Measurements from ENCODE around the gene RAB15. TPM values are rescaled to one million over a fixed set of nuclear protein-coding genes. Genes with fewer than 3 reads are reported as not detected.
A peak's percentile ranks its signal among the peaks of the same experiment; 100 is the strongest.

The RAB15 gene
- total RNA-seq, 2 donors from 2014 or later: 6.5 to 7.0 TPM

DNA sequence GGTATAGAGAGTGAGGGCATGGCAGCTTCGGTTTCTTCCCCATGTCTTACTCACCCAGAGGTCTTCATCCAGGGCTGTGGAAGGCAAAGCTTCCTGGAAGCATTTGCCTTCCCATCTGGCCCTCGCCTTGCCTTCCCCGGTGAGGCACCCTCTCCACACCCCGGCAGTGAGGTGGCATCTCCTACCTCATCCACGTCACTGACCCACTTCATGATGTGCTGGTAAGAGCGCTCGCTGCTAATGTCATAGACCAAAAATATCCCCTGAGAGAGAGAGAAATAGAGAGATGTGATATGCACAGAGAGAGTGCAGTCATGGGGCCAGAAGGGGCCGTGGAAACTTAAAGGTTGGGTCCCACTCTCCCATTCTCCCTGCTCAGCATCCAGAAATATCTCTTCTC is 21.2 kb downstream of the RAB15 start:
- peak overlapping the region in 1 of 2 donors; percentile 47 for H3K27ac Mint-ChIP-seq
- ATAC-seq: peak in 1 of 2 donors; percentile 17
- DNase-seq (ENCODE audit: low spot score in 2 of 2): no peak

DNA sequence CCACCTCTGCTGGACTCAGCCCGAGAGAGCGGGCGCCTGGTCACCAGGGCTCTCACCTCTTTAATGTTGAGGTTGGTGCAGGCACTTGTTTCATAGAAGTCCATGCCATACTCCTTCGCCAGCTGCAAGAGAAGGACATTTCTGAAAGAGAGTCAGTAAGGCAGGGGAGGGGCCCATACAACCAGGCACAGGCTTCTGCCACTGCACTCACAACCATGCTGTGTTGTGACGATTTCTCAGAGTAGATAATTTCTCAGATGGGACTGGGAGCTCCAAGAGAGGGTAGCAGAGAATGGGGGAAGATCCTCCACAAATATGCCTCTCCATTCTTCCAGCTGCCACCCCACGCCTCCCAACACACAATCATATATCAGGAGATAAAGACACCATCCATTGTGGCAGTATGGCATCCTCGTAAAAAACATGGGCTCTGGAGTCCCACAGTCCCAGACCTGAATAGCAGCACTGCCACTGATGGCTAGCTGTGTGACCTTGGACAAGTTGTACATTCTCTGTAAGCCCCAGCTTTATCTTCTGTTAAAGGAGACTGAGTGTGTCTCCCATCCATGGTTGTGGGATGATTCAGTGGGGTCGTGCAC is 23.4 kb downstream of the RAB15 start:
- no peaks in the 10 kb centered on the region for H3K9me3 Mint-ChIP-seq
- H3K27ac Mint-ChIP-seq: peak overlapping the region in 1 of 2 donors; percentile 38
- no peak for DNase-seq (ENCODE audit: low spot score in 2 of 2)
- peaks cover 4 to 9% of the 10 kb centered on the region in 2 donors for H3K36me3 Mint-ChIP-seq
- ATAC-seq: no peak

More for the DNA sequence above, 21.2 kb downstream of the RAB15 start:
- Mint-ChIP-seq H3K9me3 (no peaks in the 10 kb centered on the region), H3K36me3 (no peaks in the 10 kb centered on the region)

DNA sequence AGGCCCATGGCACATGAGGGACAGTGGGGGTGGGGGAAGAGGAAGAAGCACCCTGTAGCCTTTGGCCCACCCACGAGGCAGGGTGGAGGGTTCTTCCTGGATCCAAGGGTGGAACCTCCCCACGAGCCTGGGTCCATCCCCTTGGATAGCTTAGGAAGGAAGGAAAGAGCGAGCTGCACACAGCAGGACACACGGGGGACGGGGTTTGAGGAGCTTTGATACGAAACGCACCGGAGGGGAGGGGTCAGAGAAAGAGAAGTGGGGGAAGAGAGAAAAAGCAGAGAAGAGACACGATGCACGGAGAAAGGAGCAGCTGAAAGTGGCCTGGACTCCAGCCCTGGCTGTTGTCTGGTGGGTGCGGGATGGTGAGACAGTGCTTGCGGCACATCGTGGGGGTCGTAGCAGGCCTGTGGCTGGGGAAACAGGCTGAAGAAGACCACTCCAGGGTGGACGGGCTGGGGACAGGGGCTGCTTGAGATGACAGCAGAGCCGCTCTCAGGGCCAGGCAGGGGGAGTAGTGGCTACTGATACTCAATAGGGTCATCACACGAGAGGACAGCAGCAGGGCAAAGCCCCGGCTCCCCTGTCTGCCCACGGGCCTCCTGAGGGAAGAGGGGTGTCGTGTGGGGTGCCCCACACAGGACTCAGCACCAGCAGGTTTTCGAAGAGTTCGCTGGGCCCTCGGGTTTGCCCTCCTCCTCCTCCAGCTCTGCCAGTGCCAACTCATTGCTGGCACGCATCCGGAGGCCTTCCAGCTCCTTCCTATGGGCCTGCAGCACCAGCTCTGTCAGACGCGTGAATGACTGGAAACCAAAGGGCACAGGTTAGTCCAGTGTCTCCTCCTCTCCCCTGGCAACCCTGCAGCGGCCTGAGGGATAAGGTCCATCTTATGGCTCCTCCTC is 24.2 kb downstream of the RAB15 start:
- no peaks in the 10 kb centered on the region for H3K9me3 Mint-ChIP-seq
- H3K36me3 Mint-ChIP-seq: peaks cover 4 to 9% of the 10 kb centered on the region in 2 donors

DNA sequence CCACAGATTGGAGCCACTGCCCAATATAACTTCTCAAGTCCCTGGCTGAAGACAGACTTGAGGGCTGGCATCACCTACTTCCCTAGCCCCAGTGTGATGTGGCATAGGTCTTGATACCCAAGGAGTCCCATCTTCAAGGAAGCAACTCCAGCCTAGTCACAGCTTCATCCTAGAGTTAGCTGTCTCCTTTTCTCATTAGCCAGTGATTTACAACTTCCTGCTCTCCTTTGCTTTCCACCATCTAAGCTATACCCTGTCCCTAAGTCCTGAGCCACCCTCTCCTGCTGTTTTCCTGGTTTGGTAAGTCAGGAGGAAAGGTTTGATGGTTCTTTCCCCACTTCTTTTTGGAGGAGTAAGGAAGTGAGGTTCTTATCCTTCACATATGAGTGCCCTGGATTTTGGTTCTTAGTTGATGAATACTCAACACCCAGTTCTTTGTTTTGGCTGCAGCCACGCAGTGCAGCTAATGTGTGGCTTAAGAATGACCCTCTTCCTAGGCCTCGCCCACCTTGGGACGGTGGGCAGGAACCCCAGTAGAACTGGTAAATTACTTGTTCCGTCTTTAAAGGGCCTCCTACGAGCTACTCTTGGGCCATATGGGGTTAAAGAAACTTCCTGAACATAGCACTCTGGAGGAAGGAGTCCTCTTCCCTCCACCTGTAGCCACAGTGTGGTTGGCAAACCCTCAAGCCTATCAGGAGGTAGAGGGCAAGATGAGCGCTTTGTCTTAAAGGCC is 25.7 kb downstream of the RAB15 start:
- no peak for DNase-seq (ENCODE audit: low spot score in 2 of 2)
- Mint-ChIP-seq H3K9me3 (no peaks in the 10 kb centered on the region), H3K36me3 (peaks cover 4 to 9% of the 10 kb centered on the region in 2 donors), H3K27ac (peak overlapping the region in 1 of 2 donors; percentile 10)
- ATAC-seq: no peak

More for the DNA sequence above, 24.2 kb downstream of the RAB15 start:
- DNase-seq (ENCODE audit: low spot score in 2 of 2) (no peak), ATAC-seq (no peak)
- peak overlapping the region; percentile 10 to 72 for H3K27ac Mint-ChIP-seq

DNA sequence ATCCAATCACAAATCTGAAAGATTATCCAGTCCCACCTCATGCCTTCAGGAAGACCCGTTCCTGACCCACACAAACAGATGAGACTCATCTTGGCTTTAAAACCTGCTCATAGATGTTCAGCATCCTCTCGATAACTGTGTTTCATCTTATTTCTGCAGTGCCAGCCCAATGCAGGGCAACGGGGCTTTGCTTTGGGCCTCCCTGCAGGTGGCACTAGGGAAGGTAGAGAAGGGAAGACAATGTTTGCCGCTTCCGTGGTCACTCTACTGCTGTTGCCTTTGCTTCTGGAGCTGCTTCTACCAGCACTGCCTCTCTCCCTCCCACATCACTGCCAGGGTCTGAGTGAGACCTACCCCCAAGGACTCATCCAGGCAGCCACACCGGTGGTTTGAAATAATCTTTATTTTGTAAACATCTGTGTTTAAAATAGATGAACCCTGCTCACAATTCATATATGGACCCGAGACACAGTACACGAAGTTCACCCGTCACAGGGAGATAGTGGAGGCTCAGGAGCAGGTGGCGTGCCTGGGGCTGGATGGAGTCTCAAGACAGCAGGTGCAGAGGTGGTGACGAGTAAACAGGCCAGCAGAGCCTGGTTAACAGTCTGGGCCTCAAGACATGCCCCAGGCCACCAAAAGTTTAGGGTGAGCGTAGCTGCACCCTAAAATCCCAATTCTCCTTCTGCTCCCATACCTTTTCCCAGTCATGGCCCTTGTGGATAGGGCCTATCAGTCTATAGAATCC is 26.5 kb downstream of the RAB15 start:
- no peak for ATAC-seq

DNA sequence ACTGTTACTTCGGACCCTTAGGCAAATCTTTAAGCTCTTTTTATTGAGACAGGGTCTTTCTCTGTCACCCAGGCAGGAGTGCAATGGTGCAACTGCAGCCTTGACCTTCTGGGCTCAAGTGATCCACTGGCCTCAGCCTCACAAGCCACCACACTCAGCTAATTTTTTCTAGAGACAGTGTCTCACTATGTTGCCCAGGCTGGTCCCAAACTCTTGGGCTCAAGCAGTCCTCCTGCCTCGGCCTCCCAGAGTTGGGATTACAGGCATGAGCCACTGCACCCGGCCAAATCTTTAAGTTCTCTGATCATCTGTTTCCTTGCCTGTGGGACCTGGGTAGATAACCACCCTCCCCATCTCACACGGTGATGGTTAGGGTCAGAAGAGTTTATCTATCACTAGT is 27.3 kb downstream of the RAB15 start:
- DNase-seq (ENCODE audit: low spot score in 2 of 2): no peak
- ATAC-seq: no peak
- peak overlapping the region in 1 of 2 donors; percentile 56 for H3K27ac Mint-ChIP-seq
- H3K36me3 Mint-ChIP-seq: peaks cover 4 to 9% of the 10 kb centered on the region in 2 donors
- no peaks in the 10 kb centered on the region for H3K9me3 Mint-ChIP-seq

More for the DNA sequence above, 26.5 kb downstream of the RAB15 start:
- Mint-ChIP-seq H3K27ac (peak overlapping the region in 1 of 2 donors; percentile 56), H3K9me3 (no peaks in the 10 kb centered on the region), H3K36me3 (peaks cover 4 to 9% of the 10 kb centered on the region in 2 donors)
- DNase-seq (ENCODE audit: low spot score in 2 of 2): no peak

DNA sequence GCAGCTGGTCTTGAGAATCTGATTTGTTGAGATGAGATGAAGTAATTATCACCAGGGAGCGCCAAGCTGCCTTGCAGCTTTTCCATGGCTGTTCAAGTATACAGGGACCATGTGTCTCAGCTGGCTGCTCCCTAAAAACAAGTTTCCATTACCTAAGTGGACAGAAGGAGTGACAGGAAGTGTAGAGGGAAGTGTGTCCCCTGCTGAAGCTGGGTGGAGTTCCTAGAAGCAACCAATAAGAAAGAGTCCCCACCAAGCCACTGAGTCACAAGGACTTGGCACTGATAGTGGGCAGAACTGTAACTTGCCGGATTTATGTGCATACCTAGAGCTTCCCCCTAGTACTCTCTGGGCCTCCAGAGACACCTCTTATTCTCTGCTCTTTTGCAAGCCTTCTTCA is 28.1 kb downstream of the RAB15 start:
- H3K27ac Mint-ChIP-seq: peak overlapping the region in 1 of 2 donors; percentile 84
- DNase-seq (ENCODE audit: low spot score in 2 of 2): no peak
- H3K9me3 Mint-ChIP-seq: no peaks in the 10 kb centered on the region
- ATAC-seq: no peak
- peaks cover 4 to 15% of the 10 kb centered on the region in 2 donors for H3K36me3 Mint-ChIP-seq

DNA sequence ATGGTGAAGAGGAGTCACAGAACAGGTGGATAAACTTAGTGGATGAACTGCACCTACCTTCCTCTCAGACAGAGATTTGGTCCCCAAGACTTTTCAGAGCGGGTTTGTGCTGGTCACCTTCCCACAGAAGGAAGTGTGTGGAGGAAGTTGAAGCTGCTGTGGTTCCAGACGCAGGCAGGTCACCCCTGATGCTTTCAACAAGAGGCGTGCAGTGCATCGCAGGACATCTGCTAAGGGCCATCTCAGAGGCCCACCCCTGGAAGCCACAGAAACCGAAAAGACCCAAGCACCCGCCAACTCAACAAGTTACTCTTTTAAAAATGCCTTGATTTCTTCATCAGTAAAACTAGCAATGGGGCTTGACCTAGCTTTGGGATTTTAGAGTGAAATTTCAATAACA is 28.6 kb downstream of the RAB15 start:
- no peak for ATAC-seq
- no peak for DNase-seq (ENCODE audit: low spot score in 2 of 2)
- Mint-ChIP-seq H3K27ac (peak overlapping the region; percentile 55 to 84), H3K9me3 (no peaks in the 10 kb centered on the region), H3K36me3 (peaks cover 4 to 19% of the 10 kb centered on the region in 2 donors)

DNA sequence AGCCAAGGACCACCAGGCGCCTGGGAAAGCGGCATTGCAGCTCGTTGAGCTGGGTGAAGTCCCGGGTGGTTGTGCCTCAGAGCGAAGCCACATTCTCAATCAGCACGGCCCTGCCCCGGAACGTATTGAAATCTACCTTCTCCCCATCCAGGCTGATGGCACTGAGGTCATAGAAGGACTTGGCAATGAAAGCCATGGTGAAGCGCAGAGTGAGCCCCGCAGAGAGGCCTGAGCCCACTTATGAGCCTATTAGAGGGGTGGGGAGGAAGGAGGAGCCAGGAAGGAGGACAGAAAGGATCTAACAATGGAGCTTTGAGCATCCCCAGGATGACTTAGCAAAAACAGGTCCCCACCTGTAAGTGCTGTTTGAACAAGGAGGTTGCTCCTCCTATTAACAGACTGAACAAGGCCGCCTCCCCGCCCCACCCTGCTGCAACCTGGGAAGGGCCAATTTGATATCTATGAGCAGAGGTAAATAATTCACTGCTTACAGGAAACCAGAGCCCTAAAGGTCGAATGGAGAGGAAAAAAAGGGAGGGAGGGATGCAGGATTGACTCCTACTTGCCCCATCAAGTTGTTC is 29.5 kb downstream of the RAB15 start, which contains the start of gene GPX2:
TSS of gene GPX2 (minus strand) at position 215 of the 581 bp plus-strand sequence. CDS start at position 196, 19 bp downstream.
- Mint-ChIP-seq H3K36me3 (peaks cover 4 to 21% of the 10 kb centered on the region in 2 donors), H3K9me3 (no peaks in the 10 kb centered on the region), H3K27ac (peak within 1 kb of the TSS; percentile 55 to 75)
- ATAC-seq: no peak
- DNase-seq (ENCODE audit: low spot score in 2 of 2): no peak

DNA sequence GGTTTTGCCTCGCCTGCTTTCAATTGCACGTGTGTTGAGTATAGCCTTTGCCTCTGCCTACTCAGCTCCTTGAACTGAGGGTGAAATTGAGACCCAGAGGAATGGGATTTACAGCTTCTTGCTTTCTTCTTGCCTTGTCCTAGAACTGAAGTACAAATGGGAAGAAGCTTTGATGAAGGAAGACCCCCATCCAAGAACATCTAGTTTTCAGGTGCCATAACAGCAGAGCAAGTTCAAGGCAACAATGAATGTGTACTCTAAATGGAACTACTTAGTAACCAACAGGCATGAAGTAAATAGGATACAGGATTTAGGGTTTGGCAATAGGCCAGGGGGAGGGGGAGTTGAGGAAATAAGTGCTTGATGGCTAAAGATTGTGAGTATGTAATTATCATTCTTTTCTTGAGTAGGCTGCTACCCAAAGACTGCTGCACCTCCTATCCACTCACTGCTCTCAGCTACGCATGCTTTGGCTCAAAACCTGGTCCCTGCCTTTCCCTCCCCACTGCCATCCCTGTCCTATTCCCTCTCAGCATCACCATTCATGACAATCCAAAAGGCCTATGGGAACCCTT is 31.7 kb downstream of the RAB15 start:
- peaks cover 3 to 25% of the 10 kb centered on the region in 2 donors for H3K36me3 Mint-ChIP-seq
- no peaks in the 10 kb centered on the region for H3K9me3 Mint-ChIP-seq
- H3K27ac Mint-ChIP-seq: peak overlapping the region in 1 of 2 donors; percentile 30
- DNase-seq (ENCODE audit: low spot score in 2 of 2): no peak
- no peak for ATAC-seq

DNA sequence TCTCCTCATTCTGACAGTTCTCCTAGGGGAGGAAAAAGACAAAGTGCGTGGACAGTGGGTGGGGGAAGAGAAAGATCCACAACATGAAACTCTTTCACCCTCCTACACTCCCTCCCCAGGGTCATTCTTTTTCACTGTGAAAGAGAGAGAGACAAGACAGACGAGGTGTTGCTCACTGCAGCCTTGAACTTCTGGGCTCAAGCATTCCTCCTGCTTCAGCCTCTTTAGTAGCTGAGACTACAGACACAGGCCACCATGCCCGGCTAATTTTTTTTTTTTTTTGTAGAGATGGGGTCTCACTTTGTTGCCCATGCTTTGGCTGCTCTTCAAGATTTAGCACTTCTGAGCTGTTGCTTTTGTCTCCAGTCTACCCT is 32.3 kb downstream of the RAB15 start:
- DNase-seq (ENCODE audit: low spot score in 2 of 2): no peak
- H3K36me3 Mint-ChIP-seq: peaks cover 0 to 21% of the 10 kb centered on the region in 2 donors
- peak overlapping the region in 1 of 2 donors; percentile 30 for H3K27ac Mint-ChIP-seq
- no peak for ATAC-seq
- H3K9me3 Mint-ChIP-seq: no peaks in the 10 kb centered on the region

DNA sequence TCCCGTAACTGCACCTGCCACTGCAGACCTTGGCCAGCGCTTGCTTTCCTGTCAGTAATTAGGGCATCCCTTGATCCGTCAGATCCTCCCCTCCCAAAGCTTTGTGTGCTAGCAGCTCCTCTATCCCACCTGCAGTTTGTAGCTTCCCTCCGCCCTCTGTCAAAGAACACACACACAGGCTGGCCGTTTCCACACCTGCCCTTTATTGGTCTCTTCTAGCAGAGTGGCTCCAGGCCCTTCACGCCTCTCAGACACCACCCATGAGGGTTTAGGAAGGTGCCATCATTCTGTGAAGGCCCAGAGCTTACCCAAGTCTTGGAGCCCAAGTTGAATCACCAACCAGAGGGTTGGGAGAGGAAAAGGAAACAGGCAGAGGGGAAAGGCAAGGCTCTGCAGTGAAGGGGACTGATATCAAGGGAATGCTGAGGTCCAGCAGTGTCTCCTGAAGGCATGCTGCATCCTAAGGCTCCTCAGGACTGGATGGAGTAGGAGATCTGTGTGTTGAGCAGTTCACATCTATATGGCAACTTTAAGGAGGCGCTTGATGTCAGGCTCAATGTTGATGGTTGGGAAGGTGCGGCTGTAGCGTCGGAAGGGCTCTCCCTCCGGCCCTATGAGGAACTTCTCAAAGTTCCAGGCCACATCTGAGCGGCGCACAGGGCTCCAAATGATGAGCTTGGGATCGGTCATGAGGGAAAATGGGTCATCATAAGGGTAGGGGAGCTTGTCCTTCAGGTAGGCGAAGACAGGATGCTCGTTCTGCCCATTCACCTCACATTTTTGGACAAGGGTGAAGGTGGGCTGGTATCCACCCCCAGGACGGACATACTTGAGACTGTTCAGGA is 32.9 kb downstream of the RAB15 start:
- peaks cover 0 to 27% of the 10 kb centered on the region in 2 donors for H3K36me3 Mint-ChIP-seq
- no peak for DNase-seq (ENCODE audit: low spot score in 2 of 2)
- no peak for ATAC-seq
- no peaks in the 10 kb centered on the region for H3K9me3 Mint-ChIP-seq
- peak overlapping the region; percentile 1 to 95 for H3K27ac Mint-ChIP-seq

DNA sequence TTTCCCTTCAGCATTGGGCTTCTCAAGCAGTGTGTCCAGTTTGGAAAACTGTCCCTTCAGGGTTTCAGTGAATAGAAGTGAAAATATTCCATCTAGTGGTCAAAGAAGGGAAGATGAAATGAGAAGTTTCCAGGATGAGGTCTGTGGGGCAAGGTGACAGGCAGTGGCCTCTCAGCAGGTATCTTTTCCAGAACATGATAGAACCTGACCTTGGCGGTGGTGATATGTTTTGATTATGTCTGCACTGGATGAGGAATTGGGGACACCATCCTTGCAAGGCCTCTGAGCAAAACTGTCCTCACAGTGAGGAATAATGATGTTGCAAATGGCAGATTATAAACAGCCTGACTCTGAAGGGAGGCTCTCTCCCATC is 34.3 kb downstream of the RAB15 start:
- Mint-ChIP-seq H3K27ac (peak overlapping the region in 1 of 2 donors; percentile 66), H3K36me3 (peaks cover 0 to 30% of the 10 kb centered on the region in 2 donors), H3K9me3 (no peaks in the 10 kb centered on the region)
- no peak for ATAC-seq
- no peak for DNase-seq (ENCODE audit: low spot score in 2 of 2)

DNA sequence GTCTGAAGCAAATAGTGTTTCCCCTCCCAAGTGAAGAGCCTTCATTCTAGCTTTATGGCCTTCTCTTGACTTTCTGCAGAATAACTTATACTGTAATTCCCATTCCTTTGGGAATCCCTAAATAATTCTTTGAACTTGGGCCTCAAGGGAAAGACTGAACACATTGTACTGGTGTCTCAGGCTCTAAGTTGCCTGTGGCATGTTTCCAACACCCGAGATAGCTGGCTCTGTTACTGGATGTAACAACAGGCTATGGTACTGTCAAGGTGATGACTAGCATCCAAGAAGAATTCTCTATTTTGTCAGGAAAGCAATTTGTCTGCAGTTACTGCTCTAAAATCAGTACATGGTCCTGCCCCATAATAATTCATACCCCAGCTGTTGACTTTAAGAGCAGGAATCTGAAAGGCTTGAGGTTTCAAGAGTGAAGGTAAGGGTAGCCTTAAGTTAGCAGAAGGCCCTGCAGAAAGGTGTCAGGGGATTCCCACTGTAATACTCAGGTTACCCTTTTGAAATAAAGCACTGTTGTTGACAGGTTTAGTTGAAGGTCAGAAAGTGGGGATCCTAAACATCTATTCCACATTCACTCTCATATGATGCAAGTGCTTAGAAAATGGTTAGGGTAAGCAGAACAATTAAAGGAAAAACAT is 34.8 kb downstream of the RAB15 start:
- Mint-ChIP-seq H3K36me3 (peaks cover 0 to 30% of the 10 kb centered on the region in 2 donors), H3K9me3 (no peaks in the 10 kb centered on the region), H3K27ac (peak overlapping the region in 1 of 2 donors; percentile 66)
- no peak for DNase-seq (ENCODE audit: low spot score in 2 of 2)
- peak in 1 of 2 donors; percentile 14 for ATAC-seq

All from activated naive CD4-positive, alpha-beta T cell treated with anti-CD3 and anti-CD28 coated beads, Interleukin-2, amount 50 U/mL, for 72 hours (primary cell).